HG03432 (cell line): ENCODE data around the gene SOX6.
"Not testable (repeated sequence)": the region's sequence is repeated elsewhere in the genome, so short reads cannot be mapped to it uniquely, and the experiment has no call there.

Experiments used
- ATAC-seq: cut with Tn5 transposase; IDR thresholded peaks from one replicate; pipeline ENCODE4 v1.9.1; 2021; ENCODE audit warnings: mild to moderate bottlenecking, moderate library complexity; ENCODE audit not compliant: unreplicated experiment

Gene SOX6

GRCh38 chr11:16058671-16059070, 297.7 kb downstream of the SOX6 start:
- ATAC-seq = no peak

GRCh38 chr11:16052750-16053149, 303.6 kb downstream of the SOX6 start:
- peak; percentile 54 for ATAC-seq

GRCh38 chr11:16049611-16050010, 306.7 kb downstream of the SOX6 start:
- ATAC-seq = no peak

- ATAC-seq = no peak
These were observed 309.3 kb downstream of the SOX6 start for GRCh38 chr11:16047073-16047472.

- ATAC-seq = no peak
These were observed 312.7 kb downstream of the SOX6 start for GRCh38 chr11:16043617-16044016.

GRCh38 chr11:16041207-16041606, 315.1 kb downstream of the SOX6 start:
- ATAC-seq = no peak

- no peak for ATAC-seq
These were observed 316.2 kb downstream of the SOX6 start for GRCh38 chr11:16040151-16040550.

GRCh38 chr11:16037179-16037578, 319.2 kb downstream of the SOX6 start:
- ATAC-seq = no peak

GRCh38 chr11:16036218-16036617, 320.1 kb downstream of the SOX6 start:
- no peak for ATAC-seq

- ATAC-seq = no peak
These were observed 322.3 kb downstream of the SOX6 start for GRCh38 chr11:16034074-16034473.

- no peak for ATAC-seq
These were observed 323.4 kb downstream of the SOX6 start for GRCh38 chr11:16032974-16033373.

GRCh38 chr11:16031210-16031609, 325.1 kb downstream of the SOX6 start:
- no peak for ATAC-seq

- no peak for ATAC-seq
These were observed 325.7 kb downstream of the SOX6 start for GRCh38 chr11:16030664-16031063.

- ATAC-seq = not testable (repeated sequence)
These were observed 327.2 kb downstream of the SOX6 start for GRCh38 chr11:16029151-16029550.

GRCh38 chr11:16028419-16028818, 327.9 kb downstream of the SOX6 start:
- ATAC-seq = no peak

GRCh38 chr11:16027621-16028020, 328.7 kb downstream of the SOX6 start:
- no peak for ATAC-seq

GRCh38 chr11:16026849-16027248, 329.5 kb downstream of the SOX6 start:
- no peak for ATAC-seq

- no peak for ATAC-seq
These were observed 337.4 kb downstream of the SOX6 start for GRCh38 chr11:16018931-16019330.

- no peak for ATAC-seq
These were observed 339.9 kb downstream of the SOX6 start for GRCh38 chr11:16016468-16016829.

- ATAC-seq = no peak
These were observed 340.4 kb downstream of the SOX6 start for GRCh38 chr11:16015741-16016467.

GRCh38 chr11:16013649-16014275, 342.6 kb downstream of the SOX6 start:
- ATAC-seq = no peak

GRCh38 chr11:16013242-16013641, 343.1 kb downstream of the SOX6 start:
- no peak for ATAC-seq
